Measurements from ENCODE around the gene CTDNEP1.

CTDNEP1 gene

GRCh38 chr17:7204336-7204735 is 47.2 kb downstream of the CTDNEP1 start:
- DNase-seq (ENCODE audit: low spot score): no peak
- TF ChIP-seq CTCF (IDR thresholded peaks at IDR 0.05; ENCODE audit: extremely low read depth, missing control alignments): no peak

- no peak for DNase-seq (ENCODE audit: low spot score)
- TF ChIP-seq CTCF (IDR thresholded peaks at IDR 0.05; ENCODE audit: extremely low read depth, missing control alignments): no peak
Measured at GRCh38 chr17:7203391-7203790, 48.1 kb downstream of the CTDNEP1 start.

GRCh38 chr17:7196651-7197401 is 54.7 kb downstream of the CTDNEP1 start:
- DNase-seq (ENCODE audit: low spot score): no peak

GRCh38 chr17:7195971-7196370 is 55.6 kb downstream of the CTDNEP1 start:
- no peak for TF ChIP-seq CTCF (IDR thresholded peaks at IDR 0.05; ENCODE audit: extremely low read depth, missing control alignments)
- no peak for DNase-seq (ENCODE audit: low spot score)

More at GRCh38 chr17:7196651-7197401, 54.7 kb downstream of the CTDNEP1 start:
- TF ChIP-seq CTCF (IDR thresholded peaks at IDR 0.05; ENCODE audit: extremely low read depth, missing control alignments): no peak
